ENCODE data around the gene LAMB4.

LAMB4 gene

GRCh38 chr7:108142675-108143259 lies 12.6 kb upstream of the LAMB4 start:
- in situ Hi-C loops (cut with MboI; ENCODE audit: low sequenced_read_pairs): no loop called here

- in situ Hi-C loops (cut with MboI; ENCODE audit: low sequenced_read_pairs): no loop called here
These were observed 12.0 kb upstream of the LAMB4 start for GRCh38 chr7:108142180-108142579.

GRCh38 chr7:108140671-108141070 lies 10.5 kb upstream of the LAMB4 start:
- in situ Hi-C loops (cut with MboI; ENCODE audit: low sequenced_read_pairs): no loop called here

- in situ Hi-C loops (cut with MboI; ENCODE audit: low sequenced_read_pairs): no loop called here
These were observed 8.8 kb upstream of the LAMB4 start for GRCh38 chr7:108138911-108139310.

GRCh38 chr7:108137993-108138392 lies 7.8 kb upstream of the LAMB4 start:
- in situ Hi-C loops (cut with MboI; ENCODE audit: low sequenced_read_pairs): no loop called here

GRCh38 chr7:108137040-108137439 lies 6.9 kb upstream of the LAMB4 start:
- in situ Hi-C loops (cut with MboI; ENCODE audit: low sequenced_read_pairs): no loop called here

- in situ Hi-C loops (cut with MboI; ENCODE audit: low sequenced_read_pairs): no loop called here
These were observed 6.1 kb upstream of the LAMB4 start for GRCh38 chr7:108136191-108136688.

GRCh38 chr7:108135446-108136190 lies 5.5 kb upstream of the LAMB4 start:
- in situ Hi-C loops (cut with MboI; ENCODE audit: low sequenced_read_pairs): no loop called here

GRCh38 chr7:108134486-108134885 lies 4.3 kb upstream of the LAMB4 start:
- in situ Hi-C loops (cut with MboI; ENCODE audit: low sequenced_read_pairs): no loop called here

GRCh38 chr7:108132551-108133265 lies 2.5 kb upstream of the LAMB4 start:
- in situ Hi-C loops (cut with MboI; ENCODE audit: low sequenced_read_pairs): no loop called here

- in situ Hi-C loops (cut with MboI; ENCODE audit: low sequenced_read_pairs): no loop called here
These were observed 869 bp downstream of the LAMB4 start for GRCh38 chr7:108129018-108129965.

- in situ Hi-C loops (cut with MboI; ENCODE audit: low sequenced_read_pairs): no loop called here
These were observed 1.6 kb downstream of the LAMB4 start for GRCh38 chr7:108128514-108128913.

- in situ Hi-C loops (cut with MboI; ENCODE audit: low sequenced_read_pairs): no loop called here
These were observed 2.7 kb downstream of the LAMB4 start for GRCh38 chr7:108127461-108127860.

GRCh38 chr7:108124820-108125219 lies 5.3 kb downstream of the LAMB4 start:
- in situ Hi-C loops (cut with MboI; ENCODE audit: low sequenced_read_pairs): no loop called here

- in situ Hi-C loops (cut with MboI; ENCODE audit: low sequenced_read_pairs): no loop called here
These were observed 8.0 kb downstream of the LAMB4 start for GRCh38 chr7:108122181-108122580.

GRCh38 chr7:108120933-108121332 lies 9.2 kb downstream of the LAMB4 start:
- in situ Hi-C loops (cut with MboI; ENCODE audit: low sequenced_read_pairs): no loop called here

- in situ Hi-C loops (cut with MboI; ENCODE audit: low sequenced_read_pairs): no loop called here
These were observed 10.0 kb downstream of the LAMB4 start for GRCh38 chr7:108120196-108120595.

- in situ Hi-C loops (cut with MboI; ENCODE audit: low sequenced_read_pairs): no loop called here
These were observed 11.2 kb downstream of the LAMB4 start for GRCh38 chr7:108118959-108119358.

- in situ Hi-C loops (cut with MboI; ENCODE audit: low sequenced_read_pairs): no loop called here
These were observed 15.9 kb downstream of the LAMB4 start for GRCh38 chr7:108114117-108114841.

- in situ Hi-C loops (cut with MboI; ENCODE audit: low sequenced_read_pairs): no loop called here
These were observed 17.5 kb downstream of the LAMB4 start for GRCh38 chr7:108112683-108113082.
